ENCODE data around the gene RPS15A. TPM values are rescaled to one million over a fixed set of nuclear protein-coding genes. Genes with fewer than 3 reads are reported as not detected.
A peak's percentile ranks its signal among the peaks of the same experiment; 100 is the strongest.

Gene RPS15A
- polyA plus RNA-seq, 3 donors: 1,209 to 2,855 (median 1,397) TPM

GRCh38 chr16:18784917-18785623, 5.1 kb downstream of the RPS15A start:
- Histone ChIP-seq H3K9ac (ENCODE audit: insufficient read depth, low read length, poor library complexity, severe bottlenecking) (no peak overlapping the region), H2AFZ (ENCODE audit: insufficient read depth, low read depth, low read length, poor library complexity, severe bottlenecking) (no peak overlapping the region), H3K4me3 (replicated peaks in 1 of 3; ENCODE audit: low read depth in 2 of 3, low read length in 3 of 3) (no peak overlapping the region), H3K79me2 (ENCODE audit: insufficient read depth, low read length) (peaks cover 68% of the 10 kb centered on the region), H3K4me1 (ENCODE audit: control insufficient read depth in 1 of 2, insufficient read depth in 2 of 2, low read length in 2 of 2) (peaks cover 21 to 28% of the 10 kb centered on the region in 2 donors), H3K4me2 (replicated peaks; ENCODE audit: extremely low read depth, low read length, poor library complexity, severe bottlenecking) (no peak overlapping the region), H3K9me3 (replicated peaks in 1 of 2; ENCODE audit: control insufficient read depth in 1 of 2, insufficient read depth in 1 of 2, low read length in 2 of 2) (no peaks in the 10 kb centered on the region), H3K27ac (ENCODE audit: low read depth in 1 of 2, low read length in 2 of 2) (peak overlapping the region in 1 of 2 donors; percentile 37), H3K36me3 (replicated peaks in 1 of 2; ENCODE audit: control insufficient read depth in 1 of 2, insufficient read depth in 2 of 2, low read length in 2 of 2) (peaks cover 59 to 67% of the 10 kb centered on the region in 2 donors), H3K27me3 (ENCODE audit: control insufficient read depth in 2 of 2, insufficient read depth in 2 of 2, low read length in 2 of 2) (no peaks in the 10 kb centered on the region), H4K20me1 (ENCODE audit: insufficient read depth, low read length) (peaks cover 73% of the 10 kb centered on the region)
- Mint-ChIP-seq H3K36me3 (peaks cover 58 to 71% of the 10 kb centered on the region in 2 donors), H3K4me3 (no peak overlapping the region), H3K27me3 (ENCODE audit: low read depth in 3 of 3) (no peaks in the 10 kb centered on the region), H3K4me1 (peaks cover 41% of the 10 kb centered on the region), H3K27ac (peak overlapping the region in 2 of 7 donors; percentile 37 to 81), H3K9me3 (peaks cover 0 to 3% (median 0%) of the 10 kb centered on the region in 7 donors)
- DNase-seq: no peak
- TF ChIP-seq, protein P1, sequence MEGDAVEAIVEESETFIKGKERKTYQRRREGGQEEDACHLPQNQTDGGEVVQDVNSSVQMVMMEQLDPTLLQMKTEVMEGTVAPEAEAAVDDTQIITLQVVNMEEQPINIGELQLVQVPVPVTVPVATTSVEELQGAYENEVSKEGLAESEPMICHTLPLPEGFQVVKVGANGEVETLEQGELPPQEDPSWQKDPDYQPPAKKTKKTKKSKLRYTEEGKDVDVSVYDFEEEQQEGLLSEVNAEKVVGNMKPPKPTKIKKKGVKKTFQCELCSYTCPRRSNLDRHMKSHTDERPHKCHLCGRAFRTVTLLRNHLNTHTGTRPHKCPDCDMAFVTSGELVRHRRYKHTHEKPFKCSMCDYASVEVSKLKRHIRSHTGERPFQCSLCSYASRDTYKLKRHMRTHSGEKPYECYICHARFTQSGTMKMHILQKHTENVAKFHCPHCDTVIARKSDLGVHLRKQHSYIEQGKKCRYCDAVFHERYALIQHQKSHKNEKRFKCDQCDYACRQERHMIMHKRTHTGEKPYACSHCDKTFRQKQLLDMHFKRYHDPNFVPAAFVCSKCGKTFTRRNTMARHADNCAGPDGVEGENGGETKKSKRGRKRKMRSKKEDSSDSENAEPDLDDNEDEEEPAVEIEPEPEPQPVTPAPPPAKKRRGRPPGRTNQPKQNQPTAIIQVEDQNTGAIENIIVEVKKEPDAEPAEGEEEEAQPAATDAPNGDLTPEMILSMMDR (IDR thresholded peaks at IDR 0.05): no peak
- WGBS (ENCODE audit: insufficient coverage): 83% methylated on average over 3 of the region's 8 CpGs
- intact Hi-C loops (cut with micrococcal nuclease): no loop called here

- TF ChIP-seq, protein P1 (IDR thresholded peaks at IDR 0.05): no peak
- no peak overlapping the region for H3K4me2 ChIP-seq (replicated peaks; ENCODE audit: extremely low read depth, low read length, poor library complexity, severe bottlenecking)
- H3K9ac ChIP-seq (ENCODE audit: insufficient read depth, low read length, poor library complexity, severe bottlenecking): no peak overlapping the region
- Mint-ChIP-seq H3K4me1 (peaks cover 35% of the 10 kb centered on the region), H3K27me3 (ENCODE audit: low read depth in 3 of 3) (no peaks in the 10 kb centered on the region), H3K4me3 (no peak overlapping the region), H3K27ac (peak overlapping the region in 4 of 7 donors; percentile 28 to 72 (median 59)), H3K36me3 (peaks cover 56 to 66% of the 10 kb centered on the region in 2 donors), H3K9me3 (no peaks in the 10 kb centered on the region)
- intact Hi-C loops (cut with micrococcal nuclease): no loop called here
- H3K4me1 ChIP-seq (ENCODE audit: control insufficient read depth in 1 of 2, insufficient read depth in 2 of 2, low read length in 2 of 2): peaks cover 13 to 18% of the 10 kb centered on the region in 2 donors
- no peak for DNase-seq
- no peak overlapping the region for H2AFZ ChIP-seq (ENCODE audit: insufficient read depth, low read depth, low read length, poor library complexity, severe bottlenecking)
- peaks cover 64% of the 10 kb centered on the region for H4K20me1 ChIP-seq (ENCODE audit: insufficient read depth, low read length)
- no peak overlapping the region for H3K4me3 ChIP-seq (replicated peaks in 1 of 3; ENCODE audit: low read depth in 2 of 3, low read length in 3 of 3)
- over 99% methylated on average over 11 of the region's 17 CpGs for WGBS (ENCODE audit: insufficient coverage)
- H3K9me3 ChIP-seq (replicated peaks in 1 of 2; ENCODE audit: control insufficient read depth in 1 of 2, insufficient read depth in 1 of 2, low read length in 2 of 2): no peaks in the 10 kb centered on the region
- H3K79me2 ChIP-seq (ENCODE audit: insufficient read depth, low read length): peaks cover 55% of the 10 kb centered on the region
- H3K27ac ChIP-seq (ENCODE audit: low read depth in 1 of 2, low read length in 2 of 2): peak overlapping the region in 1 of 2 donors; percentile 51
- peaks cover 59 to 64% of the 10 kb centered on the region in 2 donors for H3K36me3 ChIP-seq (replicated peaks in 1 of 2; ENCODE audit: control insufficient read depth in 1 of 2, insufficient read depth in 2 of 2, low read length in 2 of 2)
- H3K27me3 ChIP-seq (ENCODE audit: control insufficient read depth in 2 of 2, insufficient read depth in 2 of 2, low read length in 2 of 2): no peaks in the 10 kb centered on the region
Measured at GRCh38 chr16:18783430-18784341, 6.4 kb downstream of the RPS15A start.
